Fibroblast of villous mesenchyme (primary cell): Measurements from ENCODE around the gene CUTC. TPM values are rescaled to one million over a fixed set of nuclear protein-coding genes. Genes with fewer than 3 reads are reported as not detected.

Source experiments
- DNase-seq: peaks from one replicate; pipeline ENCODE4 v3.0.0-alpha.2; 2010; ENCODE audit warnings: low read depth
- H3K4me3 ChIP-seq: 2 replicates; pipeline ENCODE4 v1.5.1; 2011; ENCODE audit warnings: low read depth, mild to moderate bottlenecking, low read length
- total RNA-seq: library from RNA; depleted of rRNA; stranded (reverse); fragments of >200 nt; gene quantifications from 2 replicates; pipeline ENCODE4 v1.2.3, GENCODE V29; 2012
- TF ChIP-seq, protein P1 (sequence below): IDR thresholded peaks from 2 replicates; pipeline ENCODE4 v1.5.1; 2012; ENCODE audit warnings: low read depth, mild to moderate bottlenecking, low read length; ENCODE audit not compliant: insufficient read depth

CUTC gene
- total RNA-seq, 1 donor, result 19.0 TPM

- H3K4me3 ChIP-seq, result no peak overlapping the region
- TF ChIP-seq, protein P1, sequence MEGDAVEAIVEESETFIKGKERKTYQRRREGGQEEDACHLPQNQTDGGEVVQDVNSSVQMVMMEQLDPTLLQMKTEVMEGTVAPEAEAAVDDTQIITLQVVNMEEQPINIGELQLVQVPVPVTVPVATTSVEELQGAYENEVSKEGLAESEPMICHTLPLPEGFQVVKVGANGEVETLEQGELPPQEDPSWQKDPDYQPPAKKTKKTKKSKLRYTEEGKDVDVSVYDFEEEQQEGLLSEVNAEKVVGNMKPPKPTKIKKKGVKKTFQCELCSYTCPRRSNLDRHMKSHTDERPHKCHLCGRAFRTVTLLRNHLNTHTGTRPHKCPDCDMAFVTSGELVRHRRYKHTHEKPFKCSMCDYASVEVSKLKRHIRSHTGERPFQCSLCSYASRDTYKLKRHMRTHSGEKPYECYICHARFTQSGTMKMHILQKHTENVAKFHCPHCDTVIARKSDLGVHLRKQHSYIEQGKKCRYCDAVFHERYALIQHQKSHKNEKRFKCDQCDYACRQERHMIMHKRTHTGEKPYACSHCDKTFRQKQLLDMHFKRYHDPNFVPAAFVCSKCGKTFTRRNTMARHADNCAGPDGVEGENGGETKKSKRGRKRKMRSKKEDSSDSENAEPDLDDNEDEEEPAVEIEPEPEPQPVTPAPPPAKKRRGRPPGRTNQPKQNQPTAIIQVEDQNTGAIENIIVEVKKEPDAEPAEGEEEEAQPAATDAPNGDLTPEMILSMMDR, result no peak
Measured at GRCh38 chr10:99787311-99787710, 55.3 kb downstream of the CUTC start.

GRCh38 chr10:99787782-99788445, 55.9 kb downstream of the CUTC start:
- TF ChIP-seq, protein P1, result no peak
- no peak for DNase-seq
- no peak overlapping the region for H3K4me3 ChIP-seq

More at GRCh38 chr10:99787311-99787710, 55.3 kb downstream of the CUTC start:
- DNase-seq, result no peak

DNA sequence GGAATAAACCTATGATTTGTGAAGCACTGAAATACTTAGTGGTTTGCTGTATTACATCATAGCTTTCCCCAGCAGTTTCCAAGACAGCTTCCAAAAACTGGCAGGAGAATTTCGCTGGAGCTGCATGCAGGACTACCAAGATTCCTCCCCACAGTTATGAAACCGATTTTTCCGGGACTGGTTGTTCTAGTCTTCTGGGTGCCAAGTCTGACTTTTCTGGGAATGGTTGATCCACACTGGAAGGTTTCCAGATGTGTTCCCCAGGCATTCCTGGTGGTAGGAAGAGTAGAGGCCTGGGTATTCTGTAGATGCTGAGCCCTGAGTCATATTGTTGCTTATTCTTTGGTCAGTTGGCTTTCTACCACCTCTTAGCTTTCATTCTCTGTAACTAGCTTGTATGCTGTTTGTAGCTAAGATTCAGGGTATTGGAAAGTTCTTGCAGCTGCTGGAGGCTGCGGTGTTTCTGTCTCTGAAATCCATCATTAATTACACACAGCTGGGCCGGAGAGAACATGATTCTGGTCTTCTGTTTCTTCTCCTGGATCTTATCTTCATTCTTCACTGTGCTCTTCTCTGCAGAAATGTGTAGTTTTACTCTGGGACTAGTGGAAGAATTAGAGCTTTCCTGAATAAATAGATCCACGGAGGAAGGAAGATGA, 56.7 kb downstream of the CUTC start:
- TF ChIP-seq, protein P1, result no peak
- H3K4me3 ChIP-seq, result no peak overlapping the region

DNA sequence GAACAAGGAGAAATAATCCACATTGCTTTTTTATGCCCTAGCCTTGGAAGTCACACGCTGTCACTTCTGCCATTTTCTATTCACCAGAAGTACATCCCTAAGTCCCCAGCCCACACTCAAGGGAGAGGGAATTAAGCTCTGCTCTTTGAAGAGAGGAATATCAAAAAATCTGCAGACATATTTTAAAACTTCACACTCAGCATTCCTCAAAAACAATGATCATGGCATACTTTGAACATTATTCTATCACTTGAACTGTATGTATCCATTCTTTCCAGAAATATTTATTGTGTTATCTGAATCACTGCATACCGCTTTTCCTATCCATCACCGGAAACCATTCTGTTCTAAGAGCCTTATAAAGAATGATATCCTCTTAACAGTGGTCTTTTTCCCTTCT, 59.8 kb downstream of the CUTC start:
- no peak for DNase-seq
- H3K4me3 ChIP-seq, result no peak overlapping the region
- TF ChIP-seq, protein P1, result no peak

More for the DNA sequence above, 56.7 kb downstream of the CUTC start:
- peak; percentile 98 for DNase-seq

GRCh38 chr10:99793819-99794218, 61.8 kb downstream of the CUTC start:
- no peak overlapping the region for H3K4me3 ChIP-seq
- TF ChIP-seq, protein P1, result no peak
- no peak for DNase-seq

DNA sequence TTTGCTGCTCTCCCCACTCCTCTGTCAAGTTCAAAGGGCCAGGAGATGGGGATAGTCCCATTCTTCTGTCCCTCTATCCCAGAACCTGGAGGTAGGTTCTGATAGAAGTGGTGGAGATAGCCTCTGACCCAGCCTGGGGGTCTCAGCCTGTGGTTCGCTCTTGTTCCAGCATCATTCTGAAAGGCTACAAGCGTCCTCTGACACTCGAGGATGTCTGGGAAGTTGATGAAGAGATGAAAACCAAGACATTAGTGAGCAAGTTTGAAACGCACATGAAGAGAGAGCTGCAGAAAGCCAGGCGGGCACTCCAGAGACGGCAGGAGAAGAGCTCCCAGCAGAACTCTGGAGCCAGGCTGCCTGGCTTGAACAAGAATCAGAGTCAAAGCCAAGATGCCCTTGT, 64.9 kb downstream of the CUTC start:
- no peak overlapping the region for H3K4me3 ChIP-seq
- TF ChIP-seq, protein P1, result no peak
- no peak for DNase-seq

- DNase-seq, result no peak
- H3K4me3 ChIP-seq, result no peak overlapping the region
- TF ChIP-seq, protein P1, result no peak
Measured at GRCh38 chr10:99798031-99798430, 66.0 kb downstream of the CUTC start.
